HCT116 (cell line): ENCODE results near the gene SORCS2. TPM values are rescaled to one million over a fixed set of nuclear protein-coding genes. Genes with fewer than 3 reads are reported as not detected.

ENCODE experiments used
- ATAC-seq: fragments of 200-7000 bp; cut with Tn5 transposase; 2 replicates; pipeline ENCODE4 v1.9.1; 2020; ENCODE audit warnings: mild to moderate bottlenecking, moderate library complexity
- BruUV-seq: library from RNA; stranded (reverse); fragments of 400-500 nt; replicated peaks from 2 replicates; lab custom pipeline; 2021; lab: Mats Ljungman, UMichigan
- CTCF ChIA-PET: fragments of 300-600 bp; sonication (Branson Sonifier 250); formaldehyde crosslinking; loops from one replicate; lab custom pipeline; 2021; ENCODE audit warnings: antibody characterized with exemption; lab: Charles Lee
- POLR2A ChIA-PET: fragments of 300-600, 350-600 bp; sonication (Branson Sonifier 250); formaldehyde crosslinking; loops from one replicate; lab custom pipeline; 2021; ENCODE audit warnings: antibody characterized with exemption; lab: Charles Lee
- RAD21 ChIA-PET, 2 experiments: fragments of 300-600 bp; sonication (Branson Sonifier 250); formaldehyde crosslinking; loops; one replicate each; lab custom pipeline; 2023; ENCODE audit warnings: low total read pairs in 2 of 2; ENCODE audit not compliant: uncharacterized antibody in 2 of 2, unreplicated experiment in 2 of 2, low non-redundant PET in 1 of 2; lab: Charles Lee
- DNase-seq: peaks from one replicate; pipeline ENCODE4 v3.0.0-alpha.2; 2010; ENCODE audit warnings: low read depth, low spot score
- H2AFZ ChIP-seq: fragments of 200-600 bp; shearing (Covaris generic), sonication (generic); 2 replicates; pipeline ENCODE4 v1.6.1; 2017; ENCODE audit warnings: low read depth, mixed run types, mixed read lengths, antibody characterized with exemption, low read length; ENCODE audit not compliant: poor library complexity, severe bottlenecking
- H3K27ac ChIP-seq: 2 replicates; pipeline ENCODE4 v1.5.1; 2012; ENCODE audit warnings: low read depth, low read length
- H3K27me3 ChIP-seq: fragments of 200-600 bp; sonication (generic); 2 replicates; pipeline ENCODE4 v1.6.1; 2016; ENCODE audit warnings: mixed run types, low read length, mixed read lengths; ENCODE audit not compliant: insufficient read depth
- H3K36me3 ChIP-seq, 2 experiments: fragments of 200-500 bp in 1 of 2; fragments of 200-600 bp in 1 of 2; sonication (Bioruptor generic) in 1 of 2; sonication (generic) in 1 of 2; 2 replicates each; pipeline versions ENCODE4 v1.5.1 to v1.6.1; 2014 to 2016; ENCODE audit warnings: low read length in 2 of 2, inconsistent platforms in 1 of 2, mixed read lengths in 1 of 2, mixed run types in 1 of 2; ENCODE audit not compliant: insufficient read depth in 2 of 2, control insufficient read depth in 1 of 2
- H3K4me1 ChIP-seq, 2 experiments: fragments of 200-600 bp in 1 of 2; sonication (generic) in 1 of 2; 2 replicates each; pipeline versions ENCODE4 v1.5.1 to v1.6.1; 2012 to 2017; ENCODE audit warnings: low read length in 2 of 2, inconsistent platforms in 1 of 2, mild to moderate bottlenecking in 1 of 2, mixed read lengths in 1 of 2, mixed run types in 1 of 2, moderate library complexity in 1 of 2; ENCODE audit not compliant: insufficient read depth in 2 of 2, control insufficient read depth in 1 of 2
- H3K4me2 ChIP-seq: fragments of 200-600 bp; sonication (generic); 2 replicates; pipeline ENCODE4 v1.6.1; 2017; ENCODE audit warnings: mixed run types, low read length, mixed read lengths
- H3K4me3 ChIP-seq, 2 experiments: fragments of 200-600 bp in 1 of 2; sonication (generic) in 1 of 2; replicated peaks in 1 of 2; 2 replicates each; pipeline ENCODE4 v1.5.1; 2011 to 2016; ENCODE audit warnings: low read length in 2 of 2, control low read depth in 1 of 2, low read depth in 1 of 2, mild to moderate bottlenecking in 1 of 2, mixed read lengths in 1 of 2, mixed run types in 1 of 2
- H3K79me2 ChIP-seq: fragments of 200-600 bp; sonication (generic); 2 replicates; pipeline ENCODE4 v1.6.1; 2017; ENCODE audit warnings: mild to moderate bottlenecking, mixed run types, low read length, moderate library complexity, mixed read lengths; ENCODE audit not compliant: insufficient read depth
- H3K9ac ChIP-seq: fragments of 200-600 bp; sonication (generic); 2 replicates; pipeline ENCODE4 v1.6.1; 2016; ENCODE audit warnings: low read length, mixed read lengths
- H3K9me2 ChIP-seq: fragments of 200-600 bp; sonication (generic), shearing (Covaris generic); 2 replicates; pipeline ENCODE4 v1.6.1; 2017; ENCODE audit warnings: mixed run types, mild to moderate bottlenecking, moderate library complexity; ENCODE audit not compliant: insufficient read depth
- H3K9me3 ChIP-seq, 2 experiments: fragments of 200-500 bp in 1 of 2; fragments of 200-600 bp in 1 of 2; sonication (Bioruptor generic) in 1 of 2; sonication (generic) in 1 of 2; 2 replicates each; pipeline ENCODE4 v1.6.1; 2014 to 2017; ENCODE audit warnings: low read length in 2 of 2, mixed read lengths in 2 of 2, inconsistent platforms in 1 of 2, low read depth in 1 of 2, mild to moderate bottlenecking in 1 of 2, mixed run types in 1 of 2, moderate library complexity in 1 of 2; ENCODE audit not compliant: control insufficient read depth in 1 of 2, insufficient read depth in 1 of 2
- H4K20me1 ChIP-seq: fragments of 200-600 bp; sonication (generic), shearing (Covaris generic); 2 replicates; pipeline ENCODE4 v1.6.1; 2017; ENCODE audit warnings: mixed run types, mild to moderate bottlenecking, moderate library complexity; ENCODE audit not compliant: insufficient read depth
- ATF3 ChIP-seq: IDR thresholded peaks from 2 replicates; pipeline ENCODE4 v1.6.1; 2012
- CEBPB ChIP-seq: IDR thresholded peaks from 2 replicates; pipeline ENCODE4 v1.6.1; 2012; ENCODE audit warnings: low read depth
- CTCF ChIP-seq, 3 experiments: fragments of 200-600 bp in 1 of 3; sonication (generic) in 1 of 3; IDR thresholded peaks in 2 of 3; conservative IDR thresholded peaks in 1 of 3; 2 replicates each; pipeline ENCODE4 v1.5.1; 2012 to 2017; ENCODE audit warnings: low read depth in 2 of 3, low read length in 2 of 3, antibody characterized with exemption in 1 of 3, borderline replicate concordance in 1 of 3, control low read depth in 1 of 3, mild to moderate bottlenecking in 1 of 3, mixed read lengths in 1 of 3, mixed run types in 1 of 3, moderate library complexity in 1 of 3; ENCODE audit not compliant: insufficient read depth in 1 of 3
- EGR1 ChIP-seq: IDR thresholded peaks from 2 replicates; pipeline ENCODE4 v1.6.1; 2012; ENCODE audit warnings: low read depth
- ELF1 ChIP-seq: IDR thresholded peaks from 2 replicates; pipeline ENCODE4 v1.6.1; 2012; ENCODE audit warnings: low read depth, borderline replicate concordance
- EZH2 ChIP-seq: fragments of 200-600 bp; sonication (generic); IDR thresholded peaks from 2 replicates; pipeline ENCODE4 v1.6.1; 2017; ENCODE audit warnings: antibody characterized with exemption, mixed run types
- FOSL1 ChIP-seq: IDR thresholded peaks from 2 replicates; pipeline ENCODE4 v1.6.1; 2012; ENCODE audit warnings: low read depth
- MAX ChIP-seq: IDR thresholded peaks from 2 replicates; pipeline ENCODE4 v1.6.1; 2012
- POLR2A ChIP-seq: IDR thresholded peaks from 2 replicates; pipeline ENCODE4 v1.7.0; 2011; ENCODE audit warnings: borderline replicate concordance; ENCODE audit not compliant: insufficient read depth, insufficient read length; ENCODE audit errors: extremely low read depth
- REST ChIP-seq: IDR thresholded peaks from 2 replicates; pipeline ENCODE4 v1.6.1; 2012; ENCODE audit warnings: low read depth
- SIN3A ChIP-seq: IDR thresholded peaks from 2 replicates; pipeline ENCODE4 v1.6.1; 2012; ENCODE audit warnings: low read depth
- TCF7L2 ChIP-seq: IDR thresholded peaks from 2 replicates; pipeline ENCODE4 v1.7.0; 2011; ENCODE audit warnings: borderline replicate concordance, inconsistent platforms; ENCODE audit not compliant: insufficient read depth, insufficient read length; ENCODE audit errors: extremely low read depth
- YY1 ChIP-seq: IDR thresholded peaks from 2 replicates; pipeline ENCODE4 v1.6.1; 2011; ENCODE audit warnings: low read length, low read depth, moderate library complexity, mild to moderate bottlenecking; ENCODE audit not compliant: insufficient replicate concordance; ENCODE audit errors: extremely low read depth
- ZBTB33 ChIP-seq: IDR thresholded peaks from 2 replicates; pipeline ENCODE4 v1.6.1; 2011; ENCODE audit warnings: mild to moderate bottlenecking, low read length, moderate library complexity; ENCODE audit not compliant: insufficient replicate concordance; ENCODE audit errors: extremely low read depth
- ZFX ChIP-seq: fragments of 450-650 bp; IDR thresholded peaks from 2 replicates; pipeline ENCODE4 v1.6.1; 2017
- ZNF274 ChIP-seq: fragments of 200-500 bp; sonication (Bioruptor generic); IDR thresholded peaks from 2 replicates; pipeline ENCODE4 v1.6.1; 2014; ENCODE audit warnings: mild to moderate bottlenecking, low read depth, low read length, inconsistent platforms
- intact Hi-C: fragments of 100-400 bp; cut with micrococcal nuclease; formaldehyde crosslinking; loops from 2 replicates; pipeline ENCODE4 v1.10.0; 2022
- total RNA-seq: library from RNA; stranded (reverse); gene quantifications from one replicate; pipeline ENCODE4 v1.2.1, GENCODE V29; 2021; ENCODE audit not compliant: unreplicated experiment

SORCS2 gene
- total RNA-seq, 1 experiment from 2014 or later = 0.37 TPM

GRCh38 chr4:7738458-7739076 is 546.2 kb downstream of the SORCS2 start:
- Histone ChIP-seq H3K4me1 (no peaks in the 10 kb centered on the region), H3K79me2 (no peaks in the 10 kb centered on the region), H3K4me3 (no peak overlapping the region), H3K4me2 (no peak overlapping the region), H3K36me3 (no peaks in the 10 kb centered on the region), H3K27me3 (no peaks in the 10 kb centered on the region), H3K27ac (no peak overlapping the region), H2AFZ (no peak overlapping the region), H3K9ac (no peak overlapping the region), H3K9me3 (no peaks in the 10 kb centered on the region), H4K20me1 (no peaks in the 10 kb centered on the region), H3K9me2 (no peaks in the 10 kb centered on the region)
- TF ChIP-seq ZNF274 (no peak), SIN3A (no peak), ZBTB33 (no peak), ATF3 (no peak), CEBPB (no peak), CTCF (IDR thresholded peaks at IDR 0.05 in 2 of 3, conservative IDR thresholded peaks at IDR 0.05 in 1 of 3; ENCODE audit: borderline replicate concordance in 1 of 3, insufficient read depth in 1 of 3, low read depth in 2 of 3, low read length in 2 of 3) (no peak), MAX (no peak), ELF1 (no peak), EGR1 (no peak), YY1 (no peak), ZFX (no peak), FOSL1 (no peak), EZH2 (no peak), REST (no peak), POLR2A (no peak), TCF7L2 (no peak)
- CTCF ChIA-PET = no interaction called here
- intact Hi-C loops = no loop called here
- RAD21 ChIA-PET = no interaction called here
- DNase-seq = no peak
- BruUV-seq = no TSS peak
- POLR2A ChIA-PET = no interaction called here
- no peak for ATAC-seq
